Esophagus muscularis mucosa (tissue), 4 donors: Measurements from ENCODE around the gene CLIP3. TPM values are rescaled to one million over a fixed set of nuclear protein-coding genes. Genes with fewer than 3 reads are reported as not detected.
A peak's percentile ranks its signal among the peaks of the same experiment; 100 is the strongest.
"Not testable (repeated sequence)": the region's sequence is repeated elsewhere in the genome, so short reads cannot be mapped to it uniquely, and the experiment has no call there.

ENCODE experiments used
- DNase-seq: peaks from one replicate; pipeline ENCODE4 v3.0.0-alpha.2; 2017; ENCODE audit errors: extremely low spot score
- H3K27ac ChIP-seq, 4 donors: fragments of 200-600 bp; sonication (generic); replicated peaks in 1 of 4; 1 replicate in 3 of 4; 2 replicates in 1 of 4; pipeline ENCODE4 v1.5.1; 2016 to 2019; ENCODE audit warnings: mild to moderate bottlenecking in 1 of 4
- H3K27me3 ChIP-seq, 4 donors: fragments of 200-600 bp; sonication (generic); one replicate each; pipeline versions ENCODE4 v1.5.1 to v1.6.0; 2016 to 2019
- H3K36me3 ChIP-seq, 4 donors: fragments of 200-600 bp; sonication (generic); one replicate each; pipeline ENCODE4 v1.5.1; 2016 to 2019
- H3K4me1 ChIP-seq, 4 donors: fragments of 200-600 bp; sonication (generic); one replicate each; pipeline ENCODE4 v1.5.1; 2016 to 2019
- H3K4me3 ChIP-seq, 4 donors: fragments of 200-600 bp; sonication (generic); 1 replicate in 2 of 4; 2 replicates in 2 of 4; pipeline ENCODE4 v1.5.1; 2016 to 2019; ENCODE audit warnings: mild to moderate bottlenecking in 4 of 4, moderate library complexity in 1 of 4
- H3K9me3 ChIP-seq, 4 donors: fragments of 200-600 bp; sonication (generic); 1 replicate in 3 of 4; 2 replicates in 1 of 4; pipeline ENCODE4 v1.5.1; 2016 to 2019
- CTCF ChIP-seq, 3 experiments: fragments of 200-600 bp in 2 of 3; fragments of 450-650 bp in 1 of 3; sonication (generic) in 2 of 3; IDR thresholded peaks; one replicate each; pipeline ENCODE4 v1.5.1; 2017 to 2019; ENCODE audit warnings: antibody characterized with exemption in 3 of 3, mild to moderate bottlenecking in 2 of 3, moderate library complexity in 1 of 3
- EP300 ChIP-seq: sonication (generic); formaldehyde crosslinking; IDR thresholded peaks from one replicate; pipeline ENCODE4 v1.6.1; 2017; ENCODE audit warnings: antibody characterized with exemption
- POLR2A ChIP-seq: fragments of 450-650 bp; IDR thresholded peaks from one replicate; pipeline ENCODE4 v1.6.1; 2017; ENCODE audit warnings: antibody characterized with exemption, moderate library complexity, mild to moderate bottlenecking, low read depth
- POLR2AphosphoS5 ChIP-seq, 2 donors: sonication (generic); formaldehyde crosslinking; IDR thresholded peaks; one replicate each; pipeline ENCODE4 v1.6.1; 2017; ENCODE audit warnings: antibody characterized with exemption in 2 of 2
- WGBS: methylation state at CpG from one replicate; pipeline ENCODE4 v1.1.5; 2018; 5-methylcytosine and 5-hydroxymethylcytosine counted together
- intact Hi-C: fragments of 100-400 bp; cut with DNase I; formaldehyde crosslinking; loops from one replicate; pipeline ENCODE4 v1.15.1; 2023
- total RNA-seq, 4 donors: library from RNA; depleted of rRNA; stranded (reverse); fragments of >200 nt; gene quantifications; one replicate each; pipeline versions ENCODE4 v1.1.0 to v1.2.1, GENCODE V29; 2016

Gene CLIP3
- total RNA-seq, 4 donors from 2014 or later = 39.9 to 73.3 (median 51.4) TPM

GRCh38 chr19:36041831-36042230, 9.2 kb upstream of the CLIP3 start:
- Histone ChIP-seq H3K27me3 (no peaks in the 10 kb centered on the region), H3K27ac (peak overlapping the region; percentile 71 to 79 (median 76)), H3K36me3 (peaks cover 14 to 28% (median 21%) of the 10 kb centered on the region in 4 donors), H3K4me1 (peaks cover 0 to 63% (median 57%) of the 10 kb centered on the region in 4 donors), H3K4me3 (no peak overlapping the region), H3K9me3 (no peaks in the 10 kb centered on the region)
- intact Hi-C loops = no loop called here
- DNase-seq = no peak
- 14% methylated on average over 3 of the region's 3 CpGs for WGBS
- TF ChIP-seq CTCF (IDR thresholded peaks at IDR 0.05) (no peak), POLR2AphosphoS5 (IDR thresholded peaks at IDR 0.05) (peak; percentile 38 to 69), POLR2A (no peak), EP300 (no peak)

- intact Hi-C loops, DNase-seq, H3K9me3 ChIP-seq, H3K27me3 ChIP-seq, H3K4me3 ChIP-seq: not testable (repeated sequence)
- Histone ChIP-seq H3K27ac (peak overlapping the region; percentile 71 to 79 (median 76)), H3K4me1 (peaks cover 0 to 55% (median 49%) of the 10 kb centered on the region in 4 donors), H3K36me3 (peaks cover 14 to 28% (median 21%) of the 10 kb centered on the region in 4 donors)
- WGBS = 85% methylated on average over 6 of the region's 6 CpGs
These were observed 8.4 kb upstream of the CLIP3 start for GRCh38 chr19:36041092-36041491.

GRCh38 chr19:36040495-36040894, 7.8 kb upstream of the CLIP3 start:
- intact Hi-C loops = no loop called here
- TF ChIP-seq CTCF (IDR thresholded peaks at IDR 0.05) (no peak), EP300 (no peak), POLR2AphosphoS5 (IDR thresholded peaks at IDR 0.05) (no peak), POLR2A (no peak)
- Histone ChIP-seq H3K27me3 (no peaks in the 10 kb centered on the region), H3K36me3 (peaks cover 14 to 33% (median 21%) of the 10 kb centered on the region in 4 donors), H3K9me3 (no peaks in the 10 kb centered on the region), H3K4me3 (no peak overlapping the region), H3K4me1 (peaks cover 0 to 49% (median 43%) of the 10 kb centered on the region in 4 donors), H3K27ac (peak overlapping the region in 1 of 4 donors; percentile 76)
- WGBS = 88% methylated on average over 6 of the region's 6 CpGs
- DNase-seq = no peak

GRCh38 chr19:36031308-36031707, 1.4 kb downstream of the CLIP3 start:
- H3K4me3 ChIP-seq = no peak overlapping the region
- peaks cover 0 to 38% (median 21%) of the 10 kb centered on the region in 4 donors for H3K36me3 ChIP-seq
- peaks cover 13 to 34% (median 22%) of the 10 kb centered on the region in 4 donors for H3K4me1 ChIP-seq
- H3K27me3 ChIP-seq = no peaks in the 10 kb centered on the region
- DNase-seq = no peak
- intact Hi-C loops = no loop called here
- peak overlapping the region in 1 of 4 donors; percentile 85 for H3K27ac ChIP-seq
- TF ChIP-seq POLR2A (no peak), CTCF (IDR thresholded peaks at IDR 0.05) (no peak), EP300 (no peak), POLR2AphosphoS5 (IDR thresholded peaks at IDR 0.05) (no peak)
- H3K9me3 ChIP-seq = no peaks in the 10 kb centered on the region
- WGBS = 92% methylated on average over 6 of the region's 6 CpGs

GRCh38 chr19:36030264-36031148, 2.2 kb downstream of the CLIP3 start:
- no peaks in the 10 kb centered on the region for H3K9me3 ChIP-seq
- no peak overlapping the region for H3K4me3 ChIP-seq
- TF ChIP-seq CTCF (IDR thresholded peaks at IDR 0.05) = peak in 1 of 3 experiments; percentile 16
- no peak for TF ChIP-seq EP300
- no peak for TF ChIP-seq POLR2AphosphoS5 (IDR thresholded peaks at IDR 0.05)
- no peaks in the 10 kb centered on the region for H3K27me3 ChIP-seq
- intact Hi-C loops = no loop called here
- H3K4me1 ChIP-seq = peaks cover 13 to 34% (median 22%) of the 10 kb centered on the region in 4 donors
- 87% methylated on average over 7 of the region's 8 CpGs for WGBS
- DNase-seq = no peak
- H3K36me3 ChIP-seq = peaks cover 0 to 41% (median 24%) of the 10 kb centered on the region in 4 donors
- H3K27ac ChIP-seq = peak overlapping the region in 1 of 4 donors; percentile 21
